WTC11 (cell line): ENCODE measurements around the gene SYNDIG1. TPM values are rescaled to one million over a fixed set of nuclear protein-coding genes. Genes with fewer than 3 reads are reported as not detected.

ENCODE experiments used
- ATAC-seq: fragments of 200-7000 bp; cut with Tn5 transposase; 2 replicates; pipeline ENCODE4 v1.10.0; 2021; ENCODE audit warnings: mild to moderate bottlenecking, moderate library complexity
- CTCF ChIA-PET: fragments of 300-600 bp; sonication (Branson Sonifier 250); formaldehyde crosslinking; loops from one replicate; lab custom pipeline; 2021; ENCODE audit warnings: antibody characterized with exemption; lab: Charles Lee
- POLR2A ChIA-PET: fragments of 350-600 bp; sonication (Branson Sonifier 250); formaldehyde crosslinking; loops from one replicate; lab custom pipeline; 2021; ENCODE audit warnings: antibody characterized with exemption; lab: Charles Lee
- DNase-seq: peaks from one replicate; pipeline ENCODE4 v3.0.0; 2021; ENCODE audit warnings: low spot score
- H3K27ac Mint-ChIP-seq: 2 replicates; pipeline ENCODE4 v1.8.0; 2021; ENCODE audit warnings: mixed read lengths
- H3K27me3 Mint-ChIP-seq: 2 replicates; pipeline ENCODE4 v1.8.0; 2021; ENCODE audit warnings: low read depth, mild to moderate bottlenecking, moderate library complexity, mixed read lengths
- H3K36me3 Mint-ChIP-seq: 2 replicates; pipeline ENCODE4 v1.8.0; 2021; ENCODE audit warnings: mixed read lengths
- H3K4me1 Mint-ChIP-seq: 2 replicates; pipeline ENCODE4 v1.8.0; 2022; ENCODE audit warnings: mixed read lengths
- H3K4me3 Mint-ChIP-seq: 2 replicates; pipeline ENCODE4 v1.8.0; 2021; ENCODE audit warnings: mild to moderate bottlenecking, moderate library complexity, mixed read lengths
- H3K9me3 Mint-ChIP-seq: 2 replicates; pipeline ENCODE4 v1.8.0; 2021; ENCODE audit warnings: mixed read lengths
- ARID4B ChIP-seq: sonication (generic); formaldehyde crosslinking; IDR thresholded peaks from 2 replicates; pipeline ENCODE4 v1.8.0; 2023; ENCODE audit warnings: missing genetic modification reagents, mild to moderate bottlenecking, borderline replicate concordance
- ATF1 ChIP-seq: sonication (generic); formaldehyde crosslinking; IDR thresholded peaks from 2 replicates; pipeline ENCODE4 v1.8.1; 2023; ENCODE audit warnings: mild to moderate bottlenecking, moderate library complexity, missing genetic modification reagents
- CDX4 ChIP-seq: fragments of 250-450 bp; sonication (Bioruptor Pico); IDR thresholded peaks from 2 replicates; pipeline ENCODE4 v1.9.0; 2021; ENCODE audit warnings: moderate library complexity, mild to moderate bottlenecking, inconsistent platforms, borderline replicate concordance
- CREB1 ChIP-seq: sonication (generic); formaldehyde crosslinking; IDR thresholded peaks from 2 replicates; pipeline ENCODE4 v1.8.0; 2023; ENCODE audit warnings: mild to moderate bottlenecking, missing genetic modification reagents
- ELF4 ChIP-seq: sonication (generic); formaldehyde crosslinking; IDR thresholded peaks from 2 replicates; pipeline ENCODE4 v1.8.1; 2022; ENCODE audit warnings: low read depth, mild to moderate bottlenecking, moderate library complexity, missing genetic modification reagents
- EMX1 ChIP-seq: fragments of 250-450 bp; sonication (Bioruptor Pico); IDR thresholded peaks from 2 replicates; pipeline ENCODE4 v1.8.0; 2021; ENCODE audit warnings: mild to moderate bottlenecking
- FOXK1 ChIP-seq: sonication (generic); formaldehyde crosslinking; IDR thresholded peaks from 2 replicates; pipeline ENCODE4 v1.8.0; 2022; ENCODE audit warnings: mild to moderate bottlenecking, moderate library complexity, missing genetic modification reagents
- GABPB1 ChIP-seq: sonication (generic); formaldehyde crosslinking; IDR thresholded peaks from 2 replicates; pipeline ENCODE4 v1.8.1; 2023; ENCODE audit warnings: mild to moderate bottlenecking, missing genetic modification reagents
- JUN ChIP-seq: sonication (generic); formaldehyde crosslinking; IDR thresholded peaks from 2 replicates; pipeline ENCODE4 v1.8.0; 2023; ENCODE audit warnings: mild to moderate bottlenecking, missing genetic modification reagents
- NFE2L1 ChIP-seq: sonication (generic); formaldehyde crosslinking; IDR thresholded peaks from 2 replicates; pipeline ENCODE4 v1.8.1; 2023; ENCODE audit warnings: missing genetic modification reagents
- PRRX2 ChIP-seq: fragments of 250-450 bp; sonication (Bioruptor Pico); IDR thresholded peaks from 2 replicates; pipeline ENCODE4 v1.8.0; 2021; ENCODE audit warnings: mild to moderate bottlenecking
- SMAD4 ChIP-seq: sonication (generic); formaldehyde crosslinking; IDR thresholded peaks from 2 replicates; pipeline ENCODE4 v1.8.0; 2022; ENCODE audit warnings: mild to moderate bottlenecking, missing genetic modification reagents
- TEAD1 ChIP-seq: sonication (generic); formaldehyde crosslinking; IDR thresholded peaks from 2 replicates; pipeline ENCODE4 v1.8.0; 2022; ENCODE audit warnings: mild to moderate bottlenecking, missing genetic modification reagents
- ZMAT4 ChIP-seq: fragments of 250-450 bp; sonication (Bioruptor Pico); IDR thresholded peaks from 2 replicates; pipeline ENCODE4 v1.9.0; 2021; ENCODE audit warnings: mild to moderate bottlenecking
- ZNF138 ChIP-seq: sonication (generic); formaldehyde crosslinking; conservative IDR thresholded peaks from 2 replicates; pipeline ENCODE4 v1.8.1; 2022; ENCODE audit warnings: mild to moderate bottlenecking, moderate library complexity, missing genetic modification reagents
- ZSCAN18 ChIP-seq: fragments of 250-450 bp; sonication (Bioruptor Pico); IDR thresholded peaks from 2 replicates; pipeline ENCODE4 v2.1.2; 2022; ENCODE audit warnings: mild to moderate bottlenecking, moderate library complexity
- total RNA-seq: library from RNA; stranded (reverse); gene quantifications from 3 replicates; pipeline ENCODE4 v1.2.3, GENCODE V29; 2021
- TF ChIP-seq, protein P1 (sequence below): sonication (generic); formaldehyde crosslinking; IDR thresholded peaks from 2 replicates; pipeline ENCODE4 v1.8.1; 2023; ENCODE audit warnings: mild to moderate bottlenecking, missing genetic modification reagents
- TF ChIP-seq, protein P2 (sequence below): sonication (generic); formaldehyde crosslinking; IDR thresholded peaks from 2 replicates; pipeline ENCODE4 v1.8.0; 2022; ENCODE audit warnings: mild to moderate bottlenecking, missing genetic modification reagents
- TF ChIP-seq, protein P3 (sequence below): sonication (generic); formaldehyde crosslinking; IDR thresholded peaks from 2 replicates; pipeline ENCODE4 v1.8.1; 2023; ENCODE audit warnings: mild to moderate bottlenecking, missing genetic modification reagents
- TF ChIP-seq, protein P4 (sequence below): fragments of 250-450 bp; sonication (Bioruptor Pico); conservative IDR thresholded peaks from 2 replicates; pipeline ENCODE4 v1.9.0; 2021; ENCODE audit warnings: mild to moderate bottlenecking
- TF ChIP-seq, protein P5 (sequence below): sonication (generic); formaldehyde crosslinking; IDR thresholded peaks from 2 replicates; pipeline ENCODE4 v1.8.0; 2022; ENCODE audit warnings: mild to moderate bottlenecking, missing genetic modification reagents

The SYNDIG1 gene
- total RNA-seq, 1 experiment from 2014 or later = 6.4 TPM

GRCh38 chr20:24647713-24648112 is 178.3 kb downstream of the SYNDIG1 start (continued):
- TF ChIP-seq, protein P1, sequence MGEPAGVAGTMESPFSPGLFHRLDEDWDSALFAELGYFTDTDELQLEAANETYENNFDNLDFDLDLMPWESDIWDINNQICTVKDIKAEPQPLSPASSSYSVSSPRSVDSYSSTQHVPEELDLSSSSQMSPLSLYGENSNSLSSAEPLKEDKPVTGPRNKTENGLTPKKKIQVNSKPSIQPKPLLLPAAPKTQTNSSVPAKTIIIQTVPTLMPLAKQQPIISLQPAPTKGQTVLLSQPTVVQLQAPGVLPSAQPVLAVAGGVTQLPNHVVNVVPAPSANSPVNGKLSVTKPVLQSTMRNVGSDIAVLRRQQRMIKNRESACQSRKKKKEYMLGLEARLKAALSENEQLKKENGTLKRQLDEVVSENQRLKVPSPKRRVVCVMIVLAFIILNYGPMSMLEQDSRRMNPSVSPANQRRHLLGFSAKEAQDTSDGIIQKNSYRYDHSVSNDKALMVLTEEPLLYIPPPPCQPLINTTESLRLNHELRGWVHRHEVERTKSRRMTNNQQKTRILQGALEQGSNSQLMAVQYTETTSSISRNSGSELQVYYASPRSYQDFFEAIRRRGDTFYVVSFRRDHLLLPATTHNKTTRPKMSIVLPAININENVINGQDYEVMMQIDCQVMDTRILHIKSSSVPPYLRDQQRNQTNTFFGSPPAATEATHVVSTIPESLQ (CRISPR knock-in tag) = no peak
- TF ChIP-seq, protein P2, sequence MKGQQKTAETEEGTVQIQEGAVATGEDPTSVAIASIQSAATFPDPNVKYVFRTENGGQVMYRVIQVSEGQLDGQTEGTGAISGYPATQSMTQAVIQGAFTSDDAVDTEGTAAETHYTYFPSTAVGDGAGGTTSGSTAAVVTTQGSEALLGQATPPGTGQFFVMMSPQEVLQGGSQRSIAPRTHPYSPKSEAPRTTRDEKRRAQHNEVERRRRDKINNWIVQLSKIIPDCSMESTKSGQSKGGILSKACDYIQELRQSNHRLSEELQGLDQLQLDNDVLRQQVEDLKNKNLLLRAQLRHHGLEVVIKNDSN (CRISPR knock-in tag) = no peak
- TF ChIP-seq FOXK1 (CRISPR knock-in tag) (no peak), ELF4 (CRISPR knock-in tag) (no peak), CREB1 (no peak)
- TF ChIP-seq, protein P3, sequence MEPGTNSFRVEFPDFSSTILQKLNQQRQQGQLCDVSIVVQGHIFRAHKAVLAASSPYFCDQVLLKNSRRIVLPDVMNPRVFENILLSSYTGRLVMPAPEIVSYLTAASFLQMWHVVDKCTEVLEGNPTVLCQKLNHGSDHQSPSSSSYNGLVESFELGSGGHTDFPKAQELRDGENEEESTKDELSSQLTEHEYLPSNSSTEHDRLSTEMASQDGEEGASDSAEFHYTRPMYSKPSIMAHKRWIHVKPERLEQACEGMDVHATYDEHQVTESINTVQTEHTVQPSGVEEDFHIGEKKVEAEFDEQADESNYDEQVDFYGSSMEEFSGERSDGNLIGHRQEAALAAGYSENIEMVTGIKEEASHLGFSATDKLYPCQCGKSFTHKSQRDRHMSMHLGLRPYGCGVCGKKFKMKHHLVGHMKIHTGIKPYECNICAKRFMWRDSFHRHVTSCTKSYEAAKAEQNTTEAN (CRISPR knock-in tag) = no peak

DNA sequence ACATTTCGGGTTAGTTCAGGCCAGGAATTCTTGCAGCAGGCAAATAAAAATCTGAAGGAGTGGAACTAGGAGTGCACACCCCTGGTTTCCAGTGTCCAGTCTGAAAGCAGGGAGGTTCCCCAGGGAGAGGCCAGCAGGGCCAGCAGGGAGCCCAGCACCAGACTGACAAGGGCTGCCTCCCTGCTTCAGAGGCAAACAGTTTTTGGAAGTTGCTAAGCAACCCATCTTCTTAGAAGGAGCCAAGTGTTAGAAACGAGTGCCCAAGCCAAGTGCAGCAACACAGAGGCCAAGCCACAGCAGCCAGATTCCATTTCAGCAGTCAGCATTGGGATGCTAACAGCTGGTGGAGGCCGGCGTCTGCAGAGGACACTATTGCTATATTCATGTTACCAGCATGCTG is 179.1 kb downstream of the SYNDIG1 start:
- DNase-seq = no peak
- POLR2A ChIA-PET = no interaction called here
- H3K27ac Mint-ChIP-seq = no peak overlapping the region
- TF ChIP-seq PRRX2 (CRISPR knock-in tag) = no peak
- TF ChIP-seq TEAD1 (CRISPR knock-in tag) = no peak
- TF ChIP-seq, protein P2 (CRISPR knock-in tag) = no peak
- no peak for TF ChIP-seq NFE2L1
- no peak for TF ChIP-seq GABPB1 (CRISPR knock-in tag)
- no peak for TF ChIP-seq EMX1
- TF ChIP-seq ZMAT4 (CRISPR knock-in tag) = no peak
- TF ChIP-seq ZSCAN18 (CRISPR knock-in tag) = no peak
- TF ChIP-seq, protein P4, sequence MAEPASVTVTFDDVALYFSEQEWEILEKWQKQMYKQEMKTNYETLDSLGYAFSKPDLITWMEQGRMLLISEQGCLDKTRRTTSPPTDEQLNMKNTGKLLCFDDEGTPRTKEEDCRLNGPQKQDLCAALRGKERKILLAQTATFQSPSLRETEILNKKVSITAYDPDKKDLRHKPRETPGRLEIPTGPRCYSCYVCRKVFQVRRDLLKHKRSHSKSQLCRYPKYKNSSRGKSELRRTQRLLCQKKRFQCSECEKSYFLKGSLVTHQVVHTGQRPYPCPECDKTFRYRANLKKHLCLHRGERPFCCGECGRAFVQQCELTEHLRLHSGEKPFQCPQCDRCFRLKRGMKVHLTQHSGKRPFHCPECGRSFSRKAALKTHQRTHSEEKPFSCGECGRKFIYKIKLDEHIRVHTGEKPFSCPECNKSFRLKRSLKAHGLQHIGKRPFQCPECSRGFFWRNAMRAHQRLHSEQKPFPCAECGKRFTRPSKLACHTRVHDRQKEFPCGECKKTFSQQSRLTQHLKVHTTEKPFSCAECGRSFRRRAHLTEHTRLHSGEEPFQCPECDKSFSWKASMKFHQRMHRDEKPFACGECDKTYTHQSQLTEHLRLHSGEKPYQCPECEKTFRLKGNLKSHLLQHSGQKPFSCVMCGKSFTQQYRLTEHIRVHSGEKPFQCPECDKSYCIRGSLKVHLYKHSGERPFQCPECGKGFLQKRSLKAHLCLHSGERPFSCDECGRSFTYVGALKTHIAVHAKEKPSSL (CRISPR knock-in tag) = no peak
- no peak for TF ChIP-seq JUN (CRISPR knock-in tag)
- no peak for TF ChIP-seq ARID4B
- TF ChIP-seq CDX4 (CRISPR knock-in tag) = no peak
- no peak for TF ChIP-seq SMAD4
- no peak for TF ChIP-seq ATF1 (CRISPR knock-in tag)
- TF ChIP-seq FOXK1 (CRISPR knock-in tag) = no peak
- no peak for TF ChIP-seq ZNF138 (CRISPR knock-in tag)
- TF ChIP-seq, protein P5, sequence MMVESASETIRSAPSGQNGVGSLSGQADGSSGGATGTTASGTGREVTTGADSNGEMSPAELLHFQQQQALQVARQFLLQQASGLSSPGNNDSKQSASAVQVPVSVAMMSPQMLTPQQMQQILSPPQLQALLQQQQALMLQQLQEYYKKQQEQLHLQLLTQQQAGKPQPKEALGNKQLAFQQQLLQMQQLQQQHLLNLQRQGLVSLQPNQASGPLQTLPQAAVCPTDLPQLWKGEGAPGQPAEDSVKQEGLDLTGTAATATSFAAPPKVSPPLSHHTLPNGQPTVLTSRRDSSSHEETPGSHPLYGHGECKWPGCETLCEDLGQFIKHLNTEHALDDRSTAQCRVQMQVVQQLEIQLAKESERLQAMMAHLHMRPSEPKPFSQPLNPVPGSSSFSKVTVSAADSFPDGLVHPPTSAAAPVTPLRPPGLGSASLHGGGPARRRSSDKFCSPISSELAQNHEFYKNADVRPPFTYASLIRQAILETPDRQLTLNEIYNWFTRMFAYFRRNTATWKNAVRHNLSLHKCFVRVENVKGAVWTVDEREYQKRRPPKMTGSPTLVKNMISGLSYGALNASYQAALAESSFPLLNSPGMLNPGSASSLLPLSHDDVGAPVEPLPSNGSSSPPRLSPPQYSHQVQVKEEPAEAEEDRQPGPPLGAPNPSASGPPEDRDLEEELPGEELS (CRISPR knock-in tag) = no peak
- TF ChIP-seq, all 79 proteins: peak for 0
- Mint-ChIP-seq H3K4me1 (0 out of 2 replicates have a peak, but pooled peaks cover 5% of the 10 kb centered on the region), H3K27me3 (no peaks in the 10 kb centered on the region), H3K9me3 (peaks cover 9% of the 10 kb centered on the region), H3K4me3 (no peak overlapping the region), H3K36me3 (no peaks in the 10 kb centered on the region)
- CTCF ChIA-PET = no interaction called here
- ATAC-seq = no peak
